Measurements from ENCODE around the gene POU4F3. TPM values are rescaled to one million over a fixed set of nuclear protein-coding genes. Genes with fewer than 3 reads are reported as not detected.

Gene POU4F3
- total and polyA plus RNA-seq, 2 of the 8 experiments (the other 6 are each of a cell fraction or from before 2014, with no cell fraction given): 0.09 TPM; not detected in 1

- POLR2A ChIA-PET (ENCODE audit: partially characterized antibody): interaction anchor here (0.6 to 0.8 kb wide), 2 partner anchors 13 kb away, joined by 3 to 4 read pairs; no protein-coding TSS in a partner anchor
- Histone ChIP-seq H3K9ac (replicated peaks in 1 of 4; ENCODE audit: extremely low read depth in 1 of 4, low read depth in 3 of 4, low read length in 3 of 4) (no peak overlapping the region), H3K4me2 (ENCODE audit: insufficient read depth in 1 of 2, low read depth in 2 of 2, low read length in 2 of 2) (no peak overlapping the region), H4K5ac (ENCODE audit: insufficient read length, low read depth, low read length) (no peak overlapping the region), H4K91ac (replicated peaks; ENCODE audit: insufficient read length, low read length) (no peak overlapping the region), H3K27me3 (replicated peaks in 1 of 4; ENCODE audit: control insufficient read depth in 3 of 4, extremely low read depth in 1 of 4, insufficient read depth in 3 of 4, low read length in 3 of 4) (no peaks in the 10 kb centered on the region; a peak in 1 of 7 replicates), H2AFZ (ENCODE audit: low read length) (no peak overlapping the region), H2BK12ac (ENCODE audit: low read depth, low read length) (no peak overlapping the region), H2BK120ac (replicated peaks; ENCODE audit: low read depth, low read length) (no peak overlapping the region), H3K56ac (replicated peaks; ENCODE audit: insufficient read length, low read depth, low read length) (no peak overlapping the region), H3K14ac (ENCODE audit: insufficient read length) (no peak overlapping the region), H3K23ac (ENCODE audit: insufficient read length) (no peak overlapping the region), H2BK15ac (ENCODE audit: low read length) (no peak overlapping the region), H3K4me3 (ENCODE audit: extremely low read depth in 1 of 4, insufficient read depth in 2 of 4, low read depth in 3 of 4, low read length in 4 of 4) (no peak overlapping the region), H3K18ac (ENCODE audit: extremely low read depth, low read length) (no peak overlapping the region), H2AK5ac (ENCODE audit: low read depth, low read length) (no peak overlapping the region), H2BK20ac (ENCODE audit: low read length) (no peak overlapping the region), H3K79me1 (ENCODE audit: low read depth, low read length) (no peaks in the 10 kb centered on the region), H3K36me3 (ENCODE audit: control insufficient read depth in 2 of 4, insufficient read depth in 4 of 4, low read length in 3 of 4) (no peaks in the 10 kb centered on the region), H3K4me1 (replicated peaks in 1 of 4; ENCODE audit: control insufficient read depth in 3 of 4, insufficient read depth in 4 of 4, low read length in 3 of 4) (peaks cover 0 to 5% (median under 1%) of the 10 kb centered on the region in 4 experiments; a peak in 1 of 7 replicates), H3K27ac (ENCODE audit: low read depth, low read length) (no peak overlapping the region), H2BK5ac (ENCODE audit: low read depth, low read length) (no peak overlapping the region), H3K9me3 (ENCODE audit: insufficient read depth in 2 of 2, low read depth in 1 of 2, low read length in 1 of 2) (no peaks in the 10 kb centered on the region), H3K23me2 (ENCODE audit: low read depth, low read length) (no peaks in the 10 kb centered on the region; the same call in 1 of the 2 replicates), H4K8ac (ENCODE audit: extremely low read depth, insufficient read depth, low read length) (no peak overlapping the region), H3K79me2 (ENCODE audit: control insufficient read depth in 1 of 2, insufficient read depth in 2 of 2, low read length in 2 of 2) (no peaks in the 10 kb centered on the region), H3K4ac (replicated peaks; ENCODE audit: insufficient read length, low read depth, low read length) (no peak overlapping the region), H4K20me1 (replicated peaks in 1 of 2; ENCODE audit: control insufficient read depth in 1 of 2, insufficient read depth in 2 of 2, low read length in 2 of 2) (no peaks in the 10 kb centered on the region)
- 24% methylated on average over 2 of the region's 2 CpGs; no CpG with 5 or more reads in 1 of the 2 experiments for WGBS, 2 experiments (ENCODE audit: extremely low coverage in 1 of 2, insufficient coverage in 1 of 2, insufficient read length in 1 of 2, insufficient replicate concordance in 2 of 2, low coverage in 1 of 2, low lambda C conversion rate in 2 of 2, missing lambda C conversion rate in 1 of 2)
- DNase-seq (ENCODE audit: low read depth in 1 of 2, low spot score in 2 of 2) (peak in 1 of 2 experiments; percentile 59), FAIRE-seq (peak; percentile 28)
- CTCF ChIA-PET (ENCODE audit: partially characterized antibody): interaction anchor here (0.6 to 7.6 kb wide), 32 partner anchors 10 to 335 kb away, joined by 3 to 81 read pairs (median 4); no protein-coding TSS in a partner anchor
- TF ChIP-seq BACH1 (IDR thresholded peaks at IDR 0.05; ENCODE audit: low read length): no peak
- no peak for TF ChIP-seq KDM4A (IDR thresholded peaks at IDR 0.05; ENCODE audit: low read depth, low read length, severe bottlenecking)
- 0 out of 2 replicates have a peak, but pooled peaks have one; percentile 26 for TF ChIP-seq YY1 (IDR thresholded peaks at IDR 0.05; ENCODE audit: low read depth, low read length)
- TF ChIP-seq, protein P1, sequence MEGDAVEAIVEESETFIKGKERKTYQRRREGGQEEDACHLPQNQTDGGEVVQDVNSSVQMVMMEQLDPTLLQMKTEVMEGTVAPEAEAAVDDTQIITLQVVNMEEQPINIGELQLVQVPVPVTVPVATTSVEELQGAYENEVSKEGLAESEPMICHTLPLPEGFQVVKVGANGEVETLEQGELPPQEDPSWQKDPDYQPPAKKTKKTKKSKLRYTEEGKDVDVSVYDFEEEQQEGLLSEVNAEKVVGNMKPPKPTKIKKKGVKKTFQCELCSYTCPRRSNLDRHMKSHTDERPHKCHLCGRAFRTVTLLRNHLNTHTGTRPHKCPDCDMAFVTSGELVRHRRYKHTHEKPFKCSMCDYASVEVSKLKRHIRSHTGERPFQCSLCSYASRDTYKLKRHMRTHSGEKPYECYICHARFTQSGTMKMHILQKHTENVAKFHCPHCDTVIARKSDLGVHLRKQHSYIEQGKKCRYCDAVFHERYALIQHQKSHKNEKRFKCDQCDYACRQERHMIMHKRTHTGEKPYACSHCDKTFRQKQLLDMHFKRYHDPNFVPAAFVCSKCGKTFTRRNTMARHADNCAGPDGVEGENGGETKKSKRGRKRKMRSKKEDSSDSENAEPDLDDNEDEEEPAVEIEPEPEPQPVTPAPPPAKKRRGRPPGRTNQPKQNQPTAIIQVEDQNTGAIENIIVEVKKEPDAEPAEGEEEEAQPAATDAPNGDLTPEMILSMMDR (IDR thresholded peaks at IDR 0.05; ENCODE audit: control extremely low read depth in 1 of 3, insufficient read depth in 1 of 3, low read depth in 1 of 3, low read length in 3 of 3): peak; percentile 89 to 99 (median 92)
- 0 out of 2 replicates have a peak, but pooled peaks have one; percentile 6 for TF ChIP-seq CEBPB (IDR thresholded peaks at IDR 0.05; ENCODE audit: low read depth, low read length)
- TF ChIP-seq RNF2 (IDR thresholded peaks at IDR 0.05; ENCODE audit: borderline replicate concordance, low read depth, low read length, missing control alignments, poor library complexity, severe bottlenecking): no peak
- peak; percentile 86 to 87 for TF ChIP-seq RAD21 (IDR thresholded peaks at IDR 0.05 in 1 of 2, conservative IDR thresholded peaks at IDR 0.05 in 1 of 2; ENCODE audit: low read depth in 2 of 2, low read length in 2 of 2)
These were observed 51.8 kb downstream of the POU4F3 start for GRCh38 chr5:146390469-146390868.

All from H1 (cell line).